Esophagus muscularis mucosa (tissue), 3 donors: ENCODE measurements around the gene PGA4.
"Not testable (repeated sequence)": the region's sequence is repeated elsewhere in the genome, so short reads cannot be mapped to it uniquely, and the experiment has no call there.

Experiments
- POLR2A ChIP-seq: fragments of 450-650 bp; IDR thresholded peaks from one replicate; pipeline ENCODE4 v1.6.1; 2017; ENCODE audit warnings: antibody characterized with exemption, moderate library complexity, mild to moderate bottlenecking, low read depth
- TF ChIP-seq, protein P1 (sequence below), 3 experiments: fragments of 200-600 bp in 2 of 3; fragments of 450-650 bp in 1 of 3; sonication (generic) in 2 of 3; IDR thresholded peaks; one replicate each; pipeline ENCODE4 v1.5.1; 2017 to 2019; ENCODE audit warnings: antibody characterized with exemption in 3 of 3, mild to moderate bottlenecking in 2 of 3, moderate library complexity in 1 of 3

- not testable (repeated sequence) for TF ChIP-seq POLR2A
- TF ChIP-seq, protein P1, sequence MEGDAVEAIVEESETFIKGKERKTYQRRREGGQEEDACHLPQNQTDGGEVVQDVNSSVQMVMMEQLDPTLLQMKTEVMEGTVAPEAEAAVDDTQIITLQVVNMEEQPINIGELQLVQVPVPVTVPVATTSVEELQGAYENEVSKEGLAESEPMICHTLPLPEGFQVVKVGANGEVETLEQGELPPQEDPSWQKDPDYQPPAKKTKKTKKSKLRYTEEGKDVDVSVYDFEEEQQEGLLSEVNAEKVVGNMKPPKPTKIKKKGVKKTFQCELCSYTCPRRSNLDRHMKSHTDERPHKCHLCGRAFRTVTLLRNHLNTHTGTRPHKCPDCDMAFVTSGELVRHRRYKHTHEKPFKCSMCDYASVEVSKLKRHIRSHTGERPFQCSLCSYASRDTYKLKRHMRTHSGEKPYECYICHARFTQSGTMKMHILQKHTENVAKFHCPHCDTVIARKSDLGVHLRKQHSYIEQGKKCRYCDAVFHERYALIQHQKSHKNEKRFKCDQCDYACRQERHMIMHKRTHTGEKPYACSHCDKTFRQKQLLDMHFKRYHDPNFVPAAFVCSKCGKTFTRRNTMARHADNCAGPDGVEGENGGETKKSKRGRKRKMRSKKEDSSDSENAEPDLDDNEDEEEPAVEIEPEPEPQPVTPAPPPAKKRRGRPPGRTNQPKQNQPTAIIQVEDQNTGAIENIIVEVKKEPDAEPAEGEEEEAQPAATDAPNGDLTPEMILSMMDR (IDR thresholded peaks at IDR 0.05) = not testable (repeated sequence)
Measured at GRCh38 chr11:61231033-61231432, 8.9 kb downstream of the PGA4 start.
